GM23338 (cell line): ENCODE data around the gene PDE3A. TPM values are rescaled to one million over a fixed set of nuclear protein-coding genes. Genes with fewer than 3 reads are reported as not detected.

Experiments
- ATAC-seq: fragments of 200-7000 bp; cut with Tn5 transposase; 3 replicates; pipeline ENCODE4 v1.9.1; 2020
- DNase-seq: peaks from one replicate; pipeline ENCODE4 v3.0.0-alpha.2; 2015; ENCODE audit warnings: low spot score
- H2AFZ ChIP-seq: fragments of 200-600 bp; sonication (generic); 2 replicates; pipeline ENCODE4 v1.8.0; 2016; ENCODE audit warnings: antibody characterized with exemption, mild to moderate bottlenecking, moderate library complexity
- H3F3A ChIP-seq: fragments of 200-600 bp; sonication (generic); replicated peaks from 2 replicates; pipeline ENCODE4 v1.8.0; 2017; ENCODE audit warnings: antibody characterized with exemption, mixed run types, low read depth
- H3K27ac ChIP-seq: fragments of 200-600 bp; sonication (generic); 2 replicates; pipeline ENCODE4 v1.6.1; 2016; ENCODE audit warnings: low read depth
- H3K27me3 ChIP-seq: fragments of 200-600 bp; sonication (generic); 2 replicates; pipeline ENCODE4 v1.8.0; 2016; ENCODE audit warnings: mild to moderate bottlenecking, mixed run types, moderate library complexity; ENCODE audit not compliant: insufficient read depth
- H3K36me3 ChIP-seq: fragments of 200-600 bp; sonication (generic); 2 replicates; pipeline ENCODE4 v1.8.0; 2016; ENCODE audit warnings: mild to moderate bottlenecking; ENCODE audit not compliant: insufficient read depth
- H3K4me1 ChIP-seq: fragments of 200-600 bp; sonication (generic); 2 replicates; pipeline ENCODE4 v1.8.0; 2016; ENCODE audit warnings: mild to moderate bottlenecking, moderate library complexity; ENCODE audit not compliant: insufficient read depth
- H3K4me2 ChIP-seq: fragments of 200-600 bp; sonication (generic); 2 replicates; pipeline ENCODE4 v1.7.1; 2017; ENCODE audit warnings: mixed run types
- H3K4me3 ChIP-seq: fragments of 200-600 bp; sonication (generic); 2 replicates; pipeline ENCODE4 v1.6.1; 2016; ENCODE audit warnings: mixed run types
- H3K79me2 ChIP-seq: fragments of 200-600 bp; sonication (generic); replicated peaks from 2 replicates; pipeline ENCODE4 v1.8.0; 2017; ENCODE audit warnings: mild to moderate bottlenecking; ENCODE audit not compliant: insufficient read depth
- H3K9me2 ChIP-seq: fragments of 200-600 bp; sonication (generic); 2 replicates; pipeline ENCODE4 v1.8.0; 2017; ENCODE audit not compliant: insufficient read depth
- H4K20me1 ChIP-seq: fragments of 200-600 bp; sonication (generic); replicated peaks from 2 replicates; pipeline ENCODE4 v1.8.0; 2017; ENCODE audit warnings: mild to moderate bottlenecking; ENCODE audit not compliant: insufficient read depth
- H3K27ac Mint-ChIP-seq: 2 replicates; pipeline ENCODE4 v1.8.0; 2020; ENCODE audit warnings: inconsistent platforms, mild to moderate bottlenecking, moderate library complexity, mixed read lengths
- H3K27me3 Mint-ChIP-seq: 3 replicates; pipeline ENCODE4 v1.8.0; 2022; ENCODE audit warnings: low read depth, mild to moderate bottlenecking, moderate library complexity, mixed read lengths, inconsistent platforms; ENCODE audit not compliant: insufficient read depth, poor library complexity
- H3K36me3 Mint-ChIP-seq: 3 replicates; pipeline ENCODE4 v1.8.0; 2021; ENCODE audit warnings: low read depth, mild to moderate bottlenecking, inconsistent platforms, moderate library complexity, mixed read lengths
- H3K4me1 Mint-ChIP-seq: 3 replicates; pipeline ENCODE4 v1.8.0; 2020; ENCODE audit warnings: mild to moderate bottlenecking, inconsistent platforms, mixed read lengths
- H3K4me3 Mint-ChIP-seq: 3 replicates; pipeline ENCODE4 v1.8.0; 2021; ENCODE audit warnings: moderate library complexity, mild to moderate bottlenecking, inconsistent platforms, mixed read lengths
- H3K9me3 Mint-ChIP-seq: 3 replicates; pipeline ENCODE4 v1.8.0; 2020; ENCODE audit warnings: moderate library complexity, mild to moderate bottlenecking, inconsistent platforms, mixed read lengths
- CREB1 ChIP-seq: fragments of 250-450 bp; sonication (Bioruptor Pico); IDR thresholded peaks from 2 replicates; pipeline ENCODE4 v1.5.0; 2020; ENCODE audit warnings: low read depth, mild to moderate bottlenecking, moderate library complexity
- EZH2phosphoT487 ChIP-seq: fragments of 200-600 bp; sonication (generic); IDR thresholded peaks from one replicate; pipeline ENCODE4 v1.8.1; 2018; ENCODE audit warnings: antibody characterized with exemption; ENCODE audit not compliant: unreplicated experiment
- NANOG ChIP-seq: IDR thresholded peaks from 2 replicates; pipeline ENCODE4 v1.6.1; 2016; ENCODE audit warnings: antibody characterized with exemption, borderline replicate concordance
- POLR2AphosphoS5 ChIP-seq: IDR thresholded peaks from 2 replicates; pipeline ENCODE4 v1.6.1; 2016; ENCODE audit warnings: antibody characterized with exemption, low read depth
- STAT1 ChIP-seq: IDR thresholded peaks from one replicate; pipeline ENCODE4 v1.6.1; 2016; ENCODE audit warnings: antibody characterized with exemption; ENCODE audit not compliant: unreplicated experiment
- ZNF114 ChIP-seq: fragments of 250-450 bp; sonication (Bioruptor Pico); IDR thresholded peaks from 2 replicates; pipeline ENCODE4 v1.5.0; 2020; ENCODE audit warnings: mild to moderate bottlenecking, moderate library complexity
- ZNF331 ChIP-seq: fragments of 250-450 bp; sonication (Bioruptor Pico); IDR thresholded peaks from 2 replicates; pipeline ENCODE4 v1.5.0; 2020; ENCODE audit warnings: low read depth, mild to moderate bottlenecking, moderate library complexity
- polyA plus RNA-seq: library from polyadenylated mRNA; unstranded; fragments of >200 nt; fragmentation: Nextera tagmentation; extraction: Ambion mirVana; gene quantifications from 2 replicates; pipeline ENCODE4 v1.2.1, GENCODE V29; 2016
- total RNA-seq: library from RNA; depleted of rRNA; stranded (reverse); fragments of >200 nt; shearing (Covaris generic); gene quantifications from 2 replicates; pipeline ENCODE4 v1.2.3, GENCODE V29; 2014
- TF ChIP-seq, protein P1 (sequence below), 2 experiments: fragments of 200-600 bp in 1 of 2; sonication (generic) in 1 of 2; conservative IDR thresholded peaks; 2 replicates each; pipeline versions ENCODE4 v1.5.1 to v1.6.1; 2016 to 2017; ENCODE audit warnings: antibody characterized with exemption in 2 of 2, low read depth in 2 of 2, mild to moderate bottlenecking in 2 of 2, moderate library complexity in 1 of 2
- TF ChIP-seq, protein P2 (sequence below): IDR thresholded peaks from 2 replicates; pipeline ENCODE4 v1.6.1; 2016; ENCODE audit warnings: antibody characterized with exemption
- TF ChIP-seq, protein P3 (sequence below): fragments of 250-450 bp; sonication (Bioruptor Pico); IDR thresholded peaks from 2 replicates; pipeline ENCODE4 v1.5.0; 2020; ENCODE audit warnings: mild to moderate bottlenecking, moderate library complexity

Gene PDE3A
- total and polyA plus RNA-seq, 2 experiments from 2014 or later: 2.7 to 9.2 TPM

DNA sequence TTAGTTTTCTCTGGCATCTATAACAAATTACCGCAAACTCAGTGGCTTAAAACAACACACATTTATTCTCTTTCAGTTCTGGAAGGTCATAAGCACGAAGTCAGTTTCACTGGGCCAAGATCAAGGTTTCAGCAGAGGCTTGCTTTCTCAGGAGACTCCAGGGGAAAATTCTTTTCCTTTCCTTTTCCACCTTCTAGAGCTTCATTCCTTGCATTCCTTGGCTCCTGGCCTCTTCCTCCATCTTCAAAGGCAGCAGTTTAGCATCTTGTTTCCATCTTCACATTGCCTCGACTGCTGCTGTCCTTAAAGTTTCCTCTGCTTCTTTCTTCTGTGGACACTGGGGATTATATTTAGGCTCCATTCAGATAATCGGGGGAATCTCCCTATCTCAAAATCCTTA lies 106.1 kb downstream of the PDE3A start (continued):
- TF ChIP-seq CREB1 (CRISPR knock-in tag): no peak

- no peak overlapping the region for H2AFZ ChIP-seq
- no peaks in the 10 kb centered on the region for H4K20me1 ChIP-seq
- no peaks in the 10 kb centered on the region for H3K4me1 ChIP-seq
- H3K4me3 ChIP-seq: no peak overlapping the region
- H3K79me2 ChIP-seq: no peaks in the 10 kb centered on the region
- H3K36me3 Mint-ChIP-seq: peaks cover 11% of the 10 kb centered on the region; the same call in 2 of the 3 replicates
- H3F3A ChIP-seq: no peaks in the 10 kb centered on the region
- TF ChIP-seq, protein P1, sequence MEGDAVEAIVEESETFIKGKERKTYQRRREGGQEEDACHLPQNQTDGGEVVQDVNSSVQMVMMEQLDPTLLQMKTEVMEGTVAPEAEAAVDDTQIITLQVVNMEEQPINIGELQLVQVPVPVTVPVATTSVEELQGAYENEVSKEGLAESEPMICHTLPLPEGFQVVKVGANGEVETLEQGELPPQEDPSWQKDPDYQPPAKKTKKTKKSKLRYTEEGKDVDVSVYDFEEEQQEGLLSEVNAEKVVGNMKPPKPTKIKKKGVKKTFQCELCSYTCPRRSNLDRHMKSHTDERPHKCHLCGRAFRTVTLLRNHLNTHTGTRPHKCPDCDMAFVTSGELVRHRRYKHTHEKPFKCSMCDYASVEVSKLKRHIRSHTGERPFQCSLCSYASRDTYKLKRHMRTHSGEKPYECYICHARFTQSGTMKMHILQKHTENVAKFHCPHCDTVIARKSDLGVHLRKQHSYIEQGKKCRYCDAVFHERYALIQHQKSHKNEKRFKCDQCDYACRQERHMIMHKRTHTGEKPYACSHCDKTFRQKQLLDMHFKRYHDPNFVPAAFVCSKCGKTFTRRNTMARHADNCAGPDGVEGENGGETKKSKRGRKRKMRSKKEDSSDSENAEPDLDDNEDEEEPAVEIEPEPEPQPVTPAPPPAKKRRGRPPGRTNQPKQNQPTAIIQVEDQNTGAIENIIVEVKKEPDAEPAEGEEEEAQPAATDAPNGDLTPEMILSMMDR (conservative IDR thresholded peaks at IDR 0.05; ENCODE audit: low read depth in 2 of 2): no peak
- TF ChIP-seq CREB1 (CRISPR knock-in tag) (no peak), STAT1 (no peak), POLR2AphosphoS5 (no peak), ZNF114 (CRISPR knock-in tag) (no peak), ZNF331 (no peak), NANOG (no peak), EZH2phosphoT487 (no peak)
- TF ChIP-seq, protein P2, sequence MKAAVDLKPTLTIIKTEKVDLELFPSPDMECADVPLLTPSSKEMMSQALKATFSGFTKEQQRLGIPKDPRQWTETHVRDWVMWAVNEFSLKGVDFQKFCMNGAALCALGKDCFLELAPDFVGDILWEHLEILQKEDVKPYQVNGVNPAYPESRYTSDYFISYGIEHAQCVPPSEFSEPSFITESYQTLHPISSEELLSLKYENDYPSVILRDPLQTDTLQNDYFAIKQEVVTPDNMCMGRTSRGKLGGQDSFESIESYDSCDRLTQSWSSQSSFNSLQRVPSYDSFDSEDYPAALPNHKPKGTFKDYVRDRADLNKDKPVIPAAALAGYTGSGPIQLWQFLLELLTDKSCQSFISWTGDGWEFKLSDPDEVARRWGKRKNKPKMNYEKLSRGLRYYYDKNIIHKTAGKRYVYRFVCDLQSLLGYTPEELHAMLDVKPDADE: no peak
- TF ChIP-seq, protein P3, sequence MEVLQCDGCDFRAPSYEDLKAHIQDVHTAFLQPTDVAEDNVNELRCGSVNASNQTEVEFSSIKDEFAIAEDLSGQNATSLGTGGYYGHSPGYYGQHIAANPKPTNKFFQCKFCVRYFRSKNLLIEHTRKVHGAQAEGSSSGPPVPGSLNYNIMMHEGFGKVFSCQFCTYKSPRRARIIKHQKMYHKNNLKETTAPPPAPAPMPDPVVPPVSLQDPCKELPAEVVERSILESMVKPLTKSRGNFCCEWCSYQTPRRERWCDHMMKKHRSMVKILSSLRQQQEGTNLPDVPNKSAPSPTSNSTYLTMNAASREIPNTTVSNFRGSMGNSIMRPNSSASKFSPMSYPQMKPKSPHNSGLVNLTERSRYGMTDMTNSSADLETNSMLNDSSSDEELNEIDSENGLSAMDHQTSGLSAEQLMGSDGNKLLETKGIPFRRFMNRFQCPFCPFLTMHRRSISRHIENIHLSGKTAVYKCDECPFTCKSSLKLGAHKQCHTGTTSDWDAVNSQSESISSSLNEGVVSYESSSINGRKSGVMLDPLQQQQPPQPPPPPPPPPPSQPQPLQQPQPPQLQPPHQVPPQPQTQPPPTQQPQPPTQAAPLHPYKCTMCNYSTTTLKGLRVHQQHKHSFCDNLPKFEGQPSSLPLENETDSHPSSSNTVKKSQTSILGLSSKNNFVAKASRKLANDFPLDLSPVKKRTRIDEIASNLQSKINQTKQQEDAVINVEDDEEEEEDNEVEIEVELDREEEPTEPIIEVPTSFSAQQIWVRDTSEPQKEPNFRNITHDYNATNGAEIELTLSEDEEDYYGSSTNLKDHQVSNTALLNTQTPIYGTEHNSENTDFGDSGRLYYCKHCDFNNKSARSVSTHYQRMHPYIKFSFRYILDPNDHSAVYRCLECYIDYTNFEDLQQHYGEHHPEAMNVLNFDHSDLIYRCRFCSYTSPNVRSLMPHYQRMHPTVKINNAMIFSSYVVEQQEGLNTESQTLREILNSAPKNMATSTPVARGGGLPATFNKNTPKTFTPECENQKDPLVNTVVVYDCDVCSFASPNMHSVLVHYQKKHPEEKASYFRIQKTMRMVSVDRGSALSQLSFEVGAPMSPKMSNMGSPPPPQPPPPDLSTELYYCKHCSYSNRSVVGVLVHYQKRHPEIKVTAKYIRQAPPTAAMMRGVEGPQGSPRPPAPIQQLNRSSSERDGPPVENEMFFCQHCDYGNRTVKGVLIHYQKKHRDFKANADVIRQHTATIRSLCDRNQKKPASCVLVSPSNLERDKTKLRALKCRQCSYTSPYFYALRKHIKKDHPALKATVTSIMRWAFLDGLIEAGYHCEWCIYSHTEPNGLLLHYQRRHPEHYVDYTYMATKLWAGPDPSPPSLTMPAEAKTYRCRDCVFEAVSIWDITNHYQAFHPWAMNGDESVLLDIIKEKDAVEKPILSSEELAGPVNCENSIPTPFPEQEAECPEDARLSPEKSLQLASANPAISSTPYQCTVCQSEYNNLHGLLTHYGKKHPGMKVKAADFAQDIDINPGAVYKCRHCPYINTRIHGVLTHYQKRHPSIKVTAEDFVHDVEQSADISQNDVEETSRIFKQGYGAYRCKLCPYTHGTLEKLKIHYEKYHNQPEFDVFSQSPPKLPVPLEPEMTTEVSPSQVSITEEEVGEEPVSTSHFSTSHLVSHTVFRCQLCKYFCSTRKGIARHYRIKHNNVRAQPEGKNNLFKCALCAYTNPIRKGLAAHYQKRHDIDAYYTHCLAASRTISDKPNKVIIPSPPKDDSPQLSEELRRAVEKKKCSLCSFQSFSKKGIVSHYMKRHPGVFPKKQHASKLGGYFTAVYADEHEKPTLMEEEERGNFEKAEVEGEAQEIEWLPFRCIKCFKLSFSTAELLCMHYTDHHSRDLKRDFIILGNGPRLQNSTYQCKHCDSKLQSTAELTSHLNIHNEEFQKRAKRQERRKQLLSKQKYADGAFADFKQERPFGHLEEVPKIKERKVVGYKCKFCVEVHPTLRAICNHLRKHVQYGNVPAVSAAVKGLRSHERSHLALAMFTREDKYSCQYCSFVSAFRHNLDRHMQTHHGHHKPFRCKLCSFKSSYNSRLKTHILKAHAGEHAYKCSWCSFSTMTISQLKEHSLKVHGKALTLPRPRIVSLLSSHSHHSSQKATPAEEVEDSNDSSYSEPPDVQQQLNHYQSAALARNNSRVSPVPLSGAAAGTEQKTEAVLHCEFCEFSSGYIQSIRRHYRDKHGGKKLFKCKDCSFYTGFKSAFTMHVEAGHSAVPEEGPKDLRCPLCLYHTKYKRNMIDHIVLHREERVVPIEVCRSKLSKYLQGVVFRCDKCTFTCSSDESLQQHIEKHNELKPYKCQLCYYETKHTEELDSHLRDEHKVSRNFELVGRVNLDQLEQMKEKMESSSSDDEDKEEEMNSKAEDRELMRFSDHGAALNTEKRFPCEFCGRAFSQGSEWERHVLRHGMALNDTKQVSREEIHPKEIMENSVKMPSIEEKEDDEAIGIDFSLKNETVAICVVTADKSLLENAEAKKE (CRISPR knock-in tag): no peak
- no peak for DNase-seq
- H3K36me3 ChIP-seq: no peaks in the 10 kb centered on the region
- peaks cover 11% of the 10 kb centered on the region for H3K4me1 Mint-ChIP-seq
- H3K9me2 ChIP-seq: 0 out of 2 replicates have a peak, but pooled peaks cover 4% of the 10 kb centered on the region
- no peak overlapping the region for H3K27ac Mint-ChIP-seq
- H3K4me3 Mint-ChIP-seq: no peak overlapping the region
- no peak overlapping the region for H3K27ac ChIP-seq
- H3K4me2 ChIP-seq: no peak overlapping the region
- H3K27me3 Mint-ChIP-seq: no peaks in the 10 kb centered on the region
- no peak for ATAC-seq
- H3K27me3 ChIP-seq: no peaks in the 10 kb centered on the region
- H3K9me3 Mint-ChIP-seq: peaks cover 7% of the 10 kb centered on the region; the same call in 2 of the 3 replicates
These were observed 107.2 kb downstream of the PDE3A start for GRCh38 chr12:20475542-20475941.
